Vagina (tissue), 2 donors: ENCODE results near the gene RAB6B.

Experiments used
- CTCF ChIP-seq, 3 experiments: fragments of 450-650 bp in 2 of 3; fragments of 200-600 bp in 1 of 3; sonication (generic) in 1 of 3; IDR thresholded peaks; one replicate each; pipeline ENCODE4 v1.5.1; 2017 to 2019; ENCODE audit warnings: antibody characterized with exemption in 3 of 3, mild to moderate bottlenecking in 2 of 3, moderate library complexity in 2 of 3
- POLR2A ChIP-seq, 2 donors: fragments of 450-650 bp; IDR thresholded peaks; one replicate each; pipeline ENCODE4 v1.6.1; 2017; ENCODE audit warnings: antibody characterized with exemption in 2 of 2, mild to moderate bottlenecking in 2 of 2, moderate library complexity in 2 of 2

GRCh38 chr3:133860519-133860918 lies 35.2 kb downstream of the RAB6B start:
- no peak for TF ChIP-seq POLR2A (IDR thresholded peaks at IDR 0.05)
- no peak for TF ChIP-seq CTCF (IDR thresholded peaks at IDR 0.05)
